ENCODE data around the gene AFF2. TPM values are rescaled to one million over a fixed set of nuclear protein-coding genes. Genes with fewer than 3 reads are reported as not detected.

The AFF2 gene
- total and polyA plus RNA-seq, 8 donors = 0.04 to 0.93 (median 0.41) TPM

DNA sequence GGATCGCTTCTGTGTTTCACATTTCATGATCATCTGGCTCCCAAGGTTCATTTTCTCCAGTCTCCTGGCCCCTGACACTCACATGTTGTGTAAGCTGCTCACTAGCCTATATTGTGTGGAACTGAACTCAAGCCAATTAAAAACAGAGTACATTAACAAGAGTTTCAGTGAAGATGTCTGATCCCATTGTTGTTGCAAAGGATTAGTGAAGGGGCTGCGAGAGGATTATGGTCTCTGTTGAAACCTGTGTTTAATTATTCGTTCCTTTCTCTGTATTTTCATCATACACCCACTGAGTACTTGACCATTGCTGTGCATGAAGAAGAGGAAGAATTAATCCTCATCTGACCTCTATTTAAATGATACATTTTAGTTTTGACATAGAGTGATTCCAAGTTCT lies 54.7 kb downstream of the AFF2 start:
- no peaks in the 10 kb centered on the region for H3K9me3 ChIP-seq
- H3K4me3 ChIP-seq = no peak overlapping the region
- no peak overlapping the region for H3K27ac ChIP-seq
- H3K27me3 ChIP-seq = peaks cover 0 to 5% (median 0%) of the 10 kb centered on the region in 4 donors
- no peaks in the 10 kb centered on the region for H3K4me1 ChIP-seq
- intact Hi-C loops (cut with DNase I) = no loop called here
- FAIRE-seq = no peak
- TF ChIP-seq, protein P1, sequence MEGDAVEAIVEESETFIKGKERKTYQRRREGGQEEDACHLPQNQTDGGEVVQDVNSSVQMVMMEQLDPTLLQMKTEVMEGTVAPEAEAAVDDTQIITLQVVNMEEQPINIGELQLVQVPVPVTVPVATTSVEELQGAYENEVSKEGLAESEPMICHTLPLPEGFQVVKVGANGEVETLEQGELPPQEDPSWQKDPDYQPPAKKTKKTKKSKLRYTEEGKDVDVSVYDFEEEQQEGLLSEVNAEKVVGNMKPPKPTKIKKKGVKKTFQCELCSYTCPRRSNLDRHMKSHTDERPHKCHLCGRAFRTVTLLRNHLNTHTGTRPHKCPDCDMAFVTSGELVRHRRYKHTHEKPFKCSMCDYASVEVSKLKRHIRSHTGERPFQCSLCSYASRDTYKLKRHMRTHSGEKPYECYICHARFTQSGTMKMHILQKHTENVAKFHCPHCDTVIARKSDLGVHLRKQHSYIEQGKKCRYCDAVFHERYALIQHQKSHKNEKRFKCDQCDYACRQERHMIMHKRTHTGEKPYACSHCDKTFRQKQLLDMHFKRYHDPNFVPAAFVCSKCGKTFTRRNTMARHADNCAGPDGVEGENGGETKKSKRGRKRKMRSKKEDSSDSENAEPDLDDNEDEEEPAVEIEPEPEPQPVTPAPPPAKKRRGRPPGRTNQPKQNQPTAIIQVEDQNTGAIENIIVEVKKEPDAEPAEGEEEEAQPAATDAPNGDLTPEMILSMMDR (IDR thresholded peaks at IDR 0.05) = no peak
- no peaks in the 10 kb centered on the region for H3K36me3 ChIP-seq
- 51 to 76% methylated on average over 3 of the region's 3 CpGs for WGBS, 2 donors
- no peak for DNase-seq
- ATAC-seq = no peak

DNA sequence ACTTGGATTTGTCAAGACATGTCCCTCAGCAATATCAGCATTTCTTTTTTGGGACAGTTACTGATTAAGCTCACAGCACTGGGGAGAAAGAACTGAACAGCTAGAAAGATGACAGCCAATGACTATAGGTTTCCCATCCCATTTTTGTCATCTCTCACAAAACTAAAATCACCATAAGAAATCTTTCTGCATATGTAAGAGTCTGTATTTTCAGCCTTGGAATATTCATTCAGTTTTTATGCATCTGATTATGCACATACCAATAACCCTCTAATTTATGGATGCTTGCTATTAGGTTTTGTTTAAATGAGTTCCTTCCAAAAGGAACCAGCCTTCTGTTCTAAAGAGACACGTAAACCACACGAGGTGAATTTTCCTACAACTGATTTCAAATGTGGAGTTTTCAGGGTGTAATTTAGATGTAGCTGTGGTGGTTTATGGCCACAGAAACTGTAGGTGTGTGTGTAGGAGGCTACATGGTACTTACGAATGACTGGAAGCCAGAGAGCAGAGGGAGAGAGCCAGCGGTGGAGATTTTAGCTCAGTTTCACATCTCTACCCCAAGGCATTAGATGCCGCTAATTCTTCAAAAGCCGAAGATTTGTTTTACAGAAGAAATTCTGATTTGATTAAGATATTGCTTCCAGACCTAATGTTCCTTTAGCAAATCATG lies 55.3 kb downstream of the AFF2 start:
- Histone ChIP-seq H3K27me3 (peaks cover 0 to 5% (median 0%) of the 10 kb centered on the region in 4 donors), H3K4me3 (no peak overlapping the region), H3K36me3 (no peaks in the 10 kb centered on the region), H3K27ac (no peak overlapping the region), H3K9me3 (no peaks in the 10 kb centered on the region), H3K4me1 (no peaks in the 10 kb centered on the region)
- TF ChIP-seq, protein P1 (IDR thresholded peaks at IDR 0.05) = no peak
- DNase-seq (no peak), FAIRE-seq (no peak), ATAC-seq (no peak)
- intact Hi-C loops (cut with DNase I) = no loop called here
- WGBS, 2 donors = 70 to 72% methylated on average over 6 of the region's 6 CpGs

DNA sequence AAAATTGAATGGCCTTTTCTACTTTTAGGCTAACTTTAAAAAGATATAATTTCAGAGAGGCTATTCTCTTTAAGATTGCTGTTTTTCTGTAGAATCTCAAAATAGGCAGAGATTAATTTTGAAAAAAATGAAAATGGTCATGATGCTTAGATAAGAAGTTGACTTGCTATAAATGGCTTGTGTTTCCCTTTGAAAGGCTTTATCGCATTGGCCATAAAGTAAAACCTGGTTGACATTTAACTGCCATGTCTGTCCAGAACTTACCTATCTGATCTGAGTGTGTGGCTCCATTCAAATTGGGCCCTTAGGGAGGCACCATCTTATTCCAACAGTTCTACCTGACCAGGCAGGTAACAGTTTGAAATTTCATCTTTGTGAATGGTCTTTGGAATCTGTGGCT lies 56.1 kb downstream of the AFF2 start:
- DNase-seq (no peak), ATAC-seq (no peak), FAIRE-seq (no peak)
- no peaks in the 10 kb centered on the region for H3K9me3 ChIP-seq
- no peaks in the 10 kb centered on the region for H3K4me1 ChIP-seq
- H3K27ac ChIP-seq = no peak overlapping the region
- H3K27me3 ChIP-seq = peaks cover 0 to 5% (median 0%) of the 10 kb centered on the region in 4 donors
- H3K36me3 ChIP-seq = no peaks in the 10 kb centered on the region
- intact Hi-C loops (cut with DNase I) = no loop called here
- TF ChIP-seq, protein P1 (IDR thresholded peaks at IDR 0.05) = no peak
- WGBS, 2 donors = 89 to 94% methylated on average over 1 of the region's 1 CpG
- H3K4me3 ChIP-seq = no peak overlapping the region

DNA sequence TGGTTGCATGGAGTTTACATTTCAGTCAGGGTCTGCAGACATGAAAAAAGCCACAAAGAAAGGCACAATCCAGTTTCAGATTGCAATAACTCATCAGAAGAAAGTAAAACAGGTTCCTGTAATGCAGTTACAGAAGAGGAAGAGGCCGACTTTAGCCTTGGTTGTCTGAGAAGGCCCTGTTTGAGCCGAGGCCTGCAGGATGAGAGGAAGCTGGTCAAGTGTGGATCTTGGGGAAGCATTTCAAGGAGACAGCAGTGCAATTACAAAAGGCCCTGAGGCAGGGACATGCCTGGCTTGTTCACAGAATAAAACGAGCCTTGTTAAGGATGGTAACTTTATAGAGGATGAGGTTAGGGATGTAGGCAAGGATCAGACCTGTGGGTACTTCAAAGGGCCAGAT lies 62.4 kb downstream of the AFF2 start:
- DNase-seq = no peak
- H3K9me3 ChIP-seq = no peaks in the 10 kb centered on the region
- intact Hi-C loops (cut with DNase I) = no loop called here
- no peak for ATAC-seq
- TF ChIP-seq, protein P1 (IDR thresholded peaks at IDR 0.05) = no peak
- no peaks in the 10 kb centered on the region for H3K36me3 ChIP-seq
- no peaks in the 10 kb centered on the region for H3K4me1 ChIP-seq
- no peak overlapping the region for H3K27ac ChIP-seq
- no peaks in the 10 kb centered on the region for H3K27me3 ChIP-seq
- 39 to 41% methylated on average over 3 of the region's 3 CpGs for WGBS, 2 donors
- H3K4me3 ChIP-seq = no peak overlapping the region
- FAIRE-seq = no peak

DNA sequence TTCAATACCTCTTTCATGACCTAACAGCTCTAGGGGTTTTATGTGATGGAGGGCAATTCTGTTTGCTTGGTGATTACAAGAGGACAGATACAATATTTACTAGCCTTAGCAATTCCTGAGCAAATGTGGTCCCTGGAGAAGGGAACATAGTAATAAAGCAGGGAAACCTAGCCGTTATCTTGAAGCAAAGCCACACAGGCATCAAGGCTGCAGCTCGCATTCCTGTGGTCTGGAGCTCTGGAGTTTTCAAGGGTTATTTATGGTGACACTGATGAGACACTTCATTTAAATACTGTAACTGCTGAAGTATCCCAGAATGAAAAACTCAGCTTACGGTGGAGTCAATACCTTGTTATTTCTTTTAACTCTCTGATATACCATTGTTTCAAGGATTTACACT lies 66.8 kb downstream of the AFF2 start:
- no peaks in the 10 kb centered on the region for H3K36me3 ChIP-seq
- no peak for FAIRE-seq

More for the DNA sequence above, 66.8 kb downstream of the AFF2 start:
- Histone ChIP-seq H3K27ac (no peak overlapping the region), H3K27me3 (peaks cover 0 to 4% (median 0%) of the 10 kb centered on the region in 4 donors), H3K4me3 (no peak overlapping the region), H3K9me3 (no peaks in the 10 kb centered on the region), H3K4me1 (no peaks in the 10 kb centered on the region)
- DNase-seq (no peak), ATAC-seq (no peak)
- 45 to 51% methylated on average over 3 of the region's 3 CpGs for WGBS, 2 donors
- intact Hi-C loops (cut with DNase I) = no loop called here
- TF ChIP-seq, protein P1 (IDR thresholded peaks at IDR 0.05) = no peak
